GM18498 (cell line): ENCODE results near the gene HPSE2.
"Not testable (repeated sequence)": the region's sequence is repeated elsewhere in the genome, so short reads cannot be mapped to it uniquely, and the experiment has no call there.

Source experiments
- ATAC-seq: cut with Tn5 transposase; IDR thresholded peaks from one replicate; pipeline ENCODE4 v1.9.1; 2021; ENCODE audit warnings: mild to moderate bottlenecking, moderate library complexity; ENCODE audit not compliant: unreplicated experiment

Gene HPSE2

DNA sequence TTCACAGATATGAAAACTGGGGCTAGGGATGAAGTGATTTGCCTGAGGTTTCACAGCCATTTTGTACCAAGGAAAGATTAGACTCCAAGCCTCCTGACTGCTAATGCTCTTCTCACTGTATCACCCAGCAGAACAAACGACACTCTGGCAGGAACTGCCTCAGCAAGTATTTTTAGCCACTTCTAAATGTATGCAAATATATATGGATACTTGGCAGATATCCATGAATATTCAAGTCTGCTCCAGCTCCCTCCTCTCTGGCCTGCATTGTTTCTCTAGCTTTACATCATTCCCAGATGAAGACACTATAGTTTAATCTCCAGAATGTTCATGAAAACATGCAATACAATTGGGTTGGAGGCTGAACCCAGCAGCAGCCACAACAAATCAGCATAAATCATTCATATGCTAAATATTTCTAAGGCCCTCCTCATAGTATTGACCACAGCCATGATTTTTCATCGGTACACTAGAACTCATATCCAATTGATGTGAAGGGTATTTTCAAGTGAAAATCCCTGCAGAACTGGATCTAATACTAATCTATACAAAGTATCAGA, 65.5 kb downstream of the HPSE2 start:
- ATAC-seq = no peak

DNA sequence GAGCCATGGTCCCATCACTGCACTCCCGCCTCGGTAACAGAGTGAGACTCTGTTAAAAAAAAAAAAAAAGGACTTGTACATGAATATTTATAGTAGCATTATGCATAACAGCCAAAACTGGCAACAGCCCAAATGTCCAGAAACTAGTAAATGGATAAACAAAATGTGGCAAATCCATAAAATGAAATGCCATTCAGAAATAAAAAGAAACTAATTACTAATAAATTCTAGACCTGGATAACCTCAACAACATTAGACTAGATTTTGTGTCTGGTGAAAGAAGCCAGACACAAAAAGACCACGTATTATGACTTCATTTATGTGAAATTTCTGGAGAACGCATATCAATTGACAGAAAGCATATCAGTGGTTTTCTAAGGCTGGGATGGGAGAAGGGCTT, 74.5 kb downstream of the HPSE2 start:
- no peak for ATAC-seq

- ATAC-seq = no peak
Observed at GRCh38 chr10:99143651-99144050, 92.0 kb downstream of the HPSE2 start.

- no peak for ATAC-seq
Observed at GRCh38 chr10:99143011-99143410, 92.6 kb downstream of the HPSE2 start.

GRCh38 chr10:99132897-99133296, 102.8 kb downstream of the HPSE2 start:
- not testable (repeated sequence) for ATAC-seq

- no peak for ATAC-seq
Observed at GRCh38 chr10:99125879-99126278, 109.8 kb downstream of the HPSE2 start.

- no peak for ATAC-seq
Observed at GRCh38 chr10:99124376-99124775, 111.3 kb downstream of the HPSE2 start.

DNA sequence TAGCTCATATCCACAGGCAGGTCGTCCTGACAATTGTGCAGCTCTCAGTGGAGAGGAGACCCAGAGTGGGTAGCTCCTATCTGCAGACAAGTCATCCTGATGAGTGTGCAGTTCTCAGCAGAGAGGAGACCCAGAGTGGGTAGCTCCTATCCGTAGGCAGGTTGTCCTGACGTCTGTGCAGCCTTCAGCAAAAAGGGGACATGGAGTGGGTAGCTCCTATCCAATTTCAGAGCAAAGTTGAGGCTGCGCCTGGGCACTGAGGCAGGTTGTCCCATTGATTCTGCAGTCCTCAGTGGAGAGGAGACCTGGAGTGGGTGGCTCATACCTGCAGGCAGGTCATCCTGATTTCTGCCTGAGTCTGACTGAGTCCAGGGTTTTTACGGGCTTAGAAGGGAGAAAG, 111.8 kb downstream of the HPSE2 start:
- ATAC-seq = no peak

GRCh38 chr10:99123336-99123735, 112.3 kb downstream of the HPSE2 start:
- ATAC-seq = no peak

DNA sequence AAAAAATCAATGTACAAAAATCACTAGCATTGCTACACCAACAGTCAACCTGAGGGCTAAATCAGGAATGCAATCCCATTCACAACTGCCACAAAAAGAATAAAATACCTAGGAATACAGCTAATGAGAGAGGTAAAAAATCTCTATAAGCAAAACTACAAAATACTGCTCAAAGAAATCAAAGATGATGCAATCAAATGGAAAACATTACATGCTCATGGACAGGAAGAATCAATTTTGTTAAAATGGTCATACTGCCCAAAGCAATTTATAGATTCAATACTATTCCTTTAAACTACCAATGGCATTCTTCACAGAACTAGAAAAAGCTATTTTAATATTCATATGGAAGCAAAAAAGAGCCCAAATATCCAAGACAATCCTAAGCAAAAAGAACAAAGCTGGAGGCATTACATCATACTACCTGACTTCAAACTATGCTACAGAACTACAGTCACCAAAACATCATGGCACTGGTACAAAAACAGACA, 116.3 kb downstream of the HPSE2 start:
- ATAC-seq = no peak

DNA sequence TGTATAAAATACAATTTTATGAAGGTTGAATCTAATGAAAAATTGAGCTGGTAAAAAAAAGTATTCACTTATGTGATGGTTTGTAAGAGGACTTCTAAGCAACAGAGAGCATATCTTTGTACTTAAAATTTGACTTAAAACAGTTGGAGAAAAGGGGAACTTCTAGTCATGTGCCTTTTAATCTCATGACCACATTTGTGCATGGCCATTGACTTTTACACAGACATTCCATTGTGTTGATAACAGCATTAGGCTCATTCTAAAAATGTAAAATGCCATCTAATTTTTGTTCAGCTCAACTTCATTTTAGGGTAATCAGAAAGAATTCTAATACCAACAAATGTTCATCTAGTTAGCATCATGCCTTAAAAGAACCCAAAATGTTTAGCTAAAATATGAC, 119.9 kb downstream of the HPSE2 start:
- ATAC-seq = no peak

- no peak for ATAC-seq
Observed at GRCh38 chr10:99085358-99085757, 150.3 kb downstream of the HPSE2 start.

DNA sequence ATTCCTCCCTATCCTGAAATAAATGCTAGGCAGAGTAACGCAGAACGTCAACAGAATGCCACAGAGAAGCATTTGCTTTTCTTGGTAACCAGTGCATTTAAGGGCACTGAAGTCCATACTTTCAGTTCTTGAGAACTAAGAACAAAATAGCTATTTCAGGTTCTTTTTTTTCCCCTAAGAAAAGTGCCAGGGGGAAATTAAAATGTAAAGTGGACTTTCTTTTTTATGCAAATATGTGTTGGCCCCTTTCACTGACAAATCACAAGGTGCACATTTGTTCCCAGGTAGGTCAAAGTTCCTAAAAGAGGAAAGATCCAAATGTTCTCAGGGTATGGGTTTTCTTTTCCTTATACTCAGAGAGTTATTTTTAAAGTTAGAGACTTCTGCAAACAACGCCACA, 151.5 kb downstream of the HPSE2 start:
- no peak for ATAC-seq

DNA sequence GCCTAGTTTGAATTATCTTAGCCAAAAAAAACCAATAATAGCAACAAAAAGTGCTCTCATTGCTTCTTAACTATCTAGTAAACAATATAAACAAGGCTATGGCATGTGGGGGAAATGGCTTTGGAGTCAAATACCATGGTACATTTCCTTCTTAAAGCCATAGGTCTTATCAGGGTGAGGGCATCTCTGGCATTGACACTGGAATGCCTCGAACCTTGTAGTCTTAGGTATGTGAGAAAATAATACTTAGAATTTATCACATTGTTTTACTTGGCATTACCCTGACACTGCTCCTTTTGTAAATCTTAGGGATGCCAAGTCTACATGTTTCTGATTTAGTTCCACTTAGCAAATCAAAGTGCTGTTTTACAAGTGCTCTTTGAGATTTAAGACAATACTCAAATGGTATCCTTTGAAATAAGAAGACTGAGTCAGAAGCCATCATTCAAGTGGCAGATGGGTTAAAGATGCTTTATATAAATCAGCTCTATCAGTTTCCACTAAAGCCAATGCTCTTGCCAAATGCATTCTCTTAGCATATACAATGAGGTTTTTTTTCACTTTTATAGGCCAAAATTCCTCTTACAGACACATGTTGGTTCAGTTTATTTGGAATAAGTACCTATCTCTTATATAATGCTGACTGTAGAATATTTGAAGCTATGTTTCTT, 155.2 kb downstream of the HPSE2 start:
- no peak for ATAC-seq

- no peak for ATAC-seq
Observed at GRCh38 chr10:99062591-99062990, 173.1 kb downstream of the HPSE2 start.

DNA sequence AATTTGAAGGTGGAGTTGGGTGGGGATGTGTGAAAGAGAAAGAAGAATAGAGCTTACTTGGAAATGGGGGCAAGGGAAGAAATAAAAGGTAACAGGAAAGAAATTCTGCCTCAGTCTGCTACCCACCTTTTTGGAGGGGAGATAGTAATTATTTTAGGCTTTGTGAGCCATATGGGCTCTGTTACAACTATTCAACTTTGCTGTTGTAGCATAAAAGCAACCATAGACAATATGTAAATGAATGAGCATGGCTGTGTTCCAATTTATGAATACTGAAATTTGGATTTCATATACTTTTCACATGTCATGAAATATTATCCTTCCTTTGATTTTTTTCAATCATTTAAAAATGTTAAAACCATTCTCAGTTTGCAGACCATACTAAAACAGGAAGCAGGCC, 176.9 kb downstream of the HPSE2 start:
- ATAC-seq = no peak

GRCh38 chr10:99057936-99058690, 177.5 kb downstream of the HPSE2 start:
- ATAC-seq = no peak

- no peak for ATAC-seq
Observed at GRCh38 chr10:99045671-99046070, 190.0 kb downstream of the HPSE2 start.

GRCh38 chr10:99042051-99042771, 193.4 kb downstream of the HPSE2 start:
- no peak for ATAC-seq

DNA sequence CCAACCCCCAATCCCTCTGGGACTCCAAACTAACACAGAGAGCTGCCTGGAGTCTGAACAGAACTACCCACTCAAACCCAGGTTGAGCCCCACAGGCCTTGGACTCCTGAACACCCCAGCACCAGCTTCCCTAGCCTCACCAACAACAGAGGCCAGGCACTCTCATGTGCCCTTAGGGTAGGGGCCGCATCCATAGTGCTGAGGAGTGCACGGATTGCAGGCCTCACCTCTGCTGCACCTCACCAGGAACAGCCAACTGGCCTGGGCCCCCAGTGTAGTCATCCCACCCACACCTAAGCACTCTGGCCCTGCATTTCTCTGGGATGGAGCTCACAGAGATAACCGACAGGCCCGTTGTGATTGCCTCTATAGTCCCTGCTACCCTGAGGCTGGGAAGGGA, 194.2 kb downstream of the HPSE2 start:
- no peak for ATAC-seq

- ATAC-seq = no peak
Observed at GRCh38 chr10:99013885-99014284, 221.8 kb downstream of the HPSE2 start.
